Measurements from ENCODE around the gene NRAP.

Gene NRAP

GRCh38 chr10:113604572-113604971, 59.3 kb downstream of the NRAP start:
- DNase-seq, result no peak

GRCh38 chr10:113603057-113603777, 60.6 kb downstream of the NRAP start:
- DNase-seq, result no peak

DNA sequence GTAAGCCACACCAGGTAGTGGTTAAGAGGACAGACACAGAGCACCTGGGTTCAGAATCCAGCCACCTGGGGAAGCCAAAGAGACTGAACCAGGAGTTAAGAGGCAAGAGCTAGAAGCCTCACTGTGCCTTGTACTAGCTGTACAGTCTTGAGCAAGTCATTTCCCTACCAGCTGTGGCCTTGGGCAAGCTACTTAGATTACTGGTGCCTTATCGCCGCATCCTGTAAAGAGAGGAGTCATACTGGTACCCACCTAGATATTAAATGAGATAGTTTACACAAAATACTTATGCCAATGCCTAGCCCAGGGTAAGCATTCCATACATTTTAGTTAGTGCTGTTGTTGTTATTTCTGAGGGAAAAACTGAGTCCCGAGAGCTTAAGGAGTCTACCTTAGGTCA, 63.3 kb downstream of the NRAP start:
- no peak for DNase-seq

DNA sequence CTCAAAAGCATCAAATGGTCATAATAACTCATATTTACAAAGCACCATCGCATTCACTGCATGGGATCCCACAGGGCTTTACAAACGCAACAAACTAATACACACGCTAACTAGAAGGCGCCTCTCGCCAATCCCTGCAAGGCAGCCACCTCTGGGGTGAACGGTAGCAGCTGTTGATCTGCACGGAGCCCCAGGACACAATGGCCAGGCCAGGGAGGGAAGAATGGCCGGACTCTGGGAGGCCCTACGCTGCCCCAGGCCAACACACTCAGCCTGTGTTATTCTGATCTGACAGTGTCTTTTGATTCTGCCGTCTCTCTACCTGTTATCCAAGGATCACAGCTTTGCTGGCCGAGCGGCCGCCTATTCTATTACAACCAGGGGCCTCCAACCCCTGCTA, 69.2 kb downstream of the NRAP start:
- no peak for DNase-seq

DNA sequence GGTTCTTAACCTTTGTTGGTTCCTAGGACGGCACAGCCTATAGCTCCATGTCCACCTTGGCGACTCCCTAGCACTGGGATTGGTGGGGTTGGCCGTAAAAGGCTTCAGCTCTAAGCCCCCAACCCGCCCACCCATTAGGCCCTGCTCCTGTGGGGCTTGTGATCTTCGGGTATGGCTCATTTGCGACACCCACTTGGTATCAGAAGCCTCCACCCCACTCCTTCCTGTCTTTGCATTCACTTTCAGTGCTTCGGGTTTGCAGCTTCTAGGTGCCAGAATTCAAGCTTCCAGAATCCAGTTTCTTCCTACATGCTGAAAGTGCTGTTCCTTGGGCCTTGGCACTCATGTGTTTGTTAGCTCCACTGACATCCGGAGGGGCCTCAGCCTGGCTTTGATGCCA, 71.5 kb downstream of the NRAP start:
- DNase-seq, result no peak

GRCh38 chr10:113590581-113590980, 73.3 kb downstream of the NRAP start:
- DNase-seq, result no peak

- DNase-seq, result no peak
Measured at GRCh38 chr10:113589201-113589770, 74.6 kb downstream of the NRAP start.

GRCh38 chr10:113585949-113586348, 77.9 kb downstream of the NRAP start:
- no peak for DNase-seq

DNA sequence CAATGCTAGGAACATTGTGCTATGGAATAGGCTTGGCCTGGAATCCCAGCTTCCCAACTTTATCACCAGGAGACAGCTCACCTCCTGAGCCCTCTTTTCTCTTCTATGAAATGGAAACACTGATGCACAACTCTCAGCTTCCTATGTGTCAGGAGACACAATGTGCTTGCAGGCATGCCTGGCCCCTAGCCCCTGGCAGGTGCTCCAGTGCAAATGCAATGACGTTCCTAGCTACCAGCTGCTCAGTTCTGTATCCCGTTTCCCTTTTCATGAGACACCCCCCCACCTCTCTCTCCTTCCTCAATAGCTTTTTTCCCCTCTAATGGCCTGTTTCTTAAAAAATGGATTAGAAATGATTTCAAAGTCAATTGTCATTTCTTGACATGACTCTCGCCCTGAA, 80.3 kb downstream of the NRAP start:
- no peak for DNase-seq

- no peak for DNase-seq
Measured at GRCh38 chr10:113581092-113581491, 82.7 kb downstream of the NRAP start.

- DNase-seq, result no peak
Measured at GRCh38 chr10:113578773-113579172, 85.1 kb downstream of the NRAP start.

- no peak for DNase-seq
Measured at GRCh38 chr10:113576852-113577251, 87.0 kb downstream of the NRAP start.

- DNase-seq, result no peak
Measured at GRCh38 chr10:113573368-113573767, 90.5 kb downstream of the NRAP start.

GRCh38 chr10:113572520-113573290, 91.1 kb downstream of the NRAP start:
- no peak for DNase-seq

- no peak for DNase-seq
Measured at GRCh38 chr10:113569576-113569975, 94.3 kb downstream of the NRAP start.

DNA sequence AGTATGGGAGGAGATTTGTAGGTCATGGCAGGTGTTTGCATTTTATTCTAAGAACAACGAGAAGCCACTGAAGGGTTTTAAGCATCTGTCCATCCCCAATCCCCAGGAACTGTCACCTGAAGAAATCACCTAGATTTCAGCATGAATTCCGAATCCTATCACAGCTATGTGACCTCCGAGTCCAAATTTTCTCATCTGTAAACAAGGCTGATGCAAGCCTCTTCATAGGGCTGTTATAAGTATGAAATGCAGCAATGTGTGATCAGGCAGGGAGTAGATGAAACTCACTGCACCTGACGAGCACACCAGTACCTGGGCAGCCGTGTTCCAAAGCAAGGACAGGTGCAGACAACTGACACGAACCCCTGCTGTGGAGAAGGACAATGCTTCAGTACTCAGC, 97.0 kb downstream of the NRAP start:
- no peak for DNase-seq

DNA sequence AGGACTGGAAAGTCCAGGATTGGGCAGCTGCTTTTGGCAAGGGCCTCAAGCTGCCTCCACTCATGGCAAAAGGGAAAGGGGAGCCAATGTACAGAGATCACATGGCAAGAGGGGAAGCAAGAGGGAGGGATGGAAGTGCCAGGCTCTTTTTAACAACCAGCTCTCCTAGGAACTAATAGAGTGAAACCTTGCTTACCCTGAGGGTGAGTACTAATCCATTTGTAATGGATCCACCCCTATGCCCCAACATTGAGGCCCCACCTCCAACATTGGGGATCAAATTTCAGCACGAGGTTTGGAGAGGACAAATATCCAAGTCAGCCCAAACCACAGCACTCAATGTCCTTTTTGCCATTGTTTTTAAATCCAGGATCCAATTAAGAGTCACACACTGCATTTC, 98.5 kb downstream of the NRAP start:
- no peak for DNase-seq

- DNase-seq, result peak; percentile 42 to 64
Measured at GRCh38 chr10:113563306-113564088, 100.3 kb downstream of the NRAP start.

- DNase-seq, result no peak
Measured at GRCh38 chr10:113562704-113563103, 101.1 kb downstream of the NRAP start.

- DNase-seq, result no peak
Measured at GRCh38 chr10:113562069-113562468, 101.8 kb downstream of the NRAP start.

DNA sequence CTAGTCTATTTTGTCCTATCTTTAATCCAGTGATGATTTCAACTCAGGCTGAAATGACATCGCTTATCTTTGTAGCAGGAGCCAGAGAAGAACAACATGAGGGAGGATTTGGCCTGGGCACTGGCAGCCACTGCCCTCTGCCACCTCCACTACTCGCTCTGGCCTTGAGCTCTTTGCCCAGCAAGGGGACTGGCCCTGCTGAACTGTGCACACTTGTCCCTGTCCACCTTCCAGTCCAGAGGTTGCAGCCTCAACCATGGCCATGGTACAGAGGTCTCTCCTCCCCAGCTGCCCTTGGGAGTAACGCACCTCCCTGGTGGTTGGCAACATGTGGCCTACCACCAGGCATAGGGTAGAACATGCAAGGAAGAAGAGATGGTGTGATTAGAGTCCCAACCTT, 102.6 kb downstream of the NRAP start:
- DNase-seq, result no peak

DNA sequence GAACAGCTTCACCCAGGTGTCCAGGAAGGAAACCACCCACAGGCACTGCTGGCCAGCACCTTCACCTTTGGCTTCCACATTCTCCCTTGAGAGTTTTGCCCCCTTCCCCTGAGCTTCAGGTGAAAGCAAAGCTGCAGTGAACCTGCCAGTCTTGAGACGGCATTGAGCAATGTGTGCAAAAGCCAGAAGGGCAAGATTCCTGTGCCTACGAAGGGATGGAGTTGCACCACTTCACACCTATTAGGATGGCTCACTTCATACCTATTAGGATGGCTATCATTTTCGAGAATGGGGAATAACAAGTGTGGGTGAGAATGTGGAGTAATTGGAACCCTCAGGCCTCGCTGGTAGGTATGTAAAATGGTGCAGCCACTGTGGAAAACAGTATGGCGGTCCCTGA, 103.8 kb downstream of the NRAP start:
- DNase-seq, result no peak

DNA sequence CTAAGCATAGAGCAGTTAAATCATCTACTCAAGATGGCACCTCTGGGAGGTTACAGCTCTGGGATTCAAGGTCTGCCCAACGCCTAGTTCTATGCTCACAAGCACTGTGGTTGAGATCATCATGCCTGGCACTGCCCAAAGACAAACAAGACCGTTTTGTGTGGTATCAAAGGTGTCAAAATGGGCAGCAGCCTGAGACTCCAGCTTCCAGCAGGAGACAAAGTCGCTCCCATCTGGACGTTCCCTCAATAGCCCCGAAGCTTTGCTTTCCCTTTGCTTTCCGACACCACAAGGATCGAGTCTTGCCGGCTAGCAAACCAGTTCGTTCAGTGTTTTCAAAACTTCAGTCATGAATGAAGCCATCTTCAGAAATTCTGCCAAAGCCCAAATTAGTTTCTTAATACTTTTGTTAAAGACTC, 105.9 kb downstream of the NRAP start:
- no peak for DNase-seq
